ENCODE results near the gene TMEM258.

- TF ChIP-seq EZH2phosphoT487 (IDR thresholded peaks at IDR 0.05; ENCODE audit: insufficient read depth, low read depth) = no peak
- no peak for TF ChIP-seq EZH2 (IDR thresholded peaks at IDR 0.05; ENCODE audit: insufficient read depth, poor library complexity, severe bottlenecking)
Observed at GRCh38 chr11:61744181-61744580, 48.2 kb downstream of the TMEM258 start.
